SW480 (cell line): ENCODE data around the gene GRK5.

Experiments used
- DNase-seq: peaks from one replicate; pipeline ENCODE4 v3.0.0-alpha.2; 2016; ENCODE audit warnings: low spot score

The GRK5 gene

GRCh38 chr10:119444866-119445265, 237.5 kb downstream of the GRK5 start:
- DNase-seq: no peak

DNA sequence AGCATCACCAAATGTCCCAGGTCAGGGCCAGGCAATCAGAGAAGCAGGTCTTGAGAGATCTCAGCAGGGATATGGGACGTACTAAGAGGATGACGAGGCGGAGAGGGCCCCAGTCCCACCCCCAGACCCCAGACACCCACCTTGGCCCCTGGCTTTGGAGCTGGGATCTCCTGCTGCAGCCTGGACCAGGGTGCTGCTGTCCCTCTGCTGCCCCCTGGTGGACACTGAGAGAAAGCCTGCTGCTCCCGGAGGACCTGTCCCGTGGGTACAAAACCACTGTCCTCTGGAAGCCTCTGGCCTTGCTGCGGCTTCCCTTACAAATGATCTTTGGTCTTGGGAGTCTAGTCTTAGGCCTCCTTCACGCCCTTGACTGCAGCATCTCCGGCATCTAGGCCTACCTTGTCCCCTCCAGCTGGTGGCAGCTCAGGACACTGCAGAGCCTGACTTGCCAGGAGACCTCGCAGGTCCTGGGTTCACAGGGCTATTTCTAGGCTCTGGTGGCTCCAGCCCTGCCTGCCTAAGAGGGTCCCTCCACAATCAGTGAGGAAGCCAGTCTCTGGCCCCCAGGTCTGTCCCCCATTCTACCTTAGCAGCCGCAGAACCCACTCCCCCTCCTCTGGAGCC, 238.1 kb downstream of the GRK5 start:
- DNase-seq: peak; percentile 69

GRCh38 chr10:119445935-119446317, 238.6 kb downstream of the GRK5 start:
- no peak for DNase-seq

- DNase-seq: no peak
Observed at GRCh38 chr10:119446441-119447277, 239.3 kb downstream of the GRK5 start.

DNA sequence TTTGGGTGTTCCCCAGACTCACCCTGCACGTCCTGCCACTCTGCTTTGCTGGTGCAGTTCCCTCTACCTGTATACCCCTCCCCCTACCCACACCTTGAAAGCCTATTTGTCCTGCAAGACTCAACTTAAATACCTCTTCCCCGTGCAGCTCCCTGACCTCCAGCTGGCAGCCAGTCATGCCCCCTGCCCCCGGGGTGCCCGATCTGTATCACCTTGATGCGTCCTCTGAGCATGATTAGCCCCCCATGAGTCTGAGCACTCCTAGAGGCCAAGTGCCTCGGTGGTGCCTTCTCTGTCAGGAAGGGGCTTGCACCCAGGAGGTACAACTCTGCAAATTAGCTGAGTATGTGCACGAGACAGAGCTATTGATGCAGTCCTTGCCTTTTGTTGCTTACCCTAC, 240.1 kb downstream of the GRK5 start:
- no peak for DNase-seq

- DNase-seq: no peak
Observed at GRCh38 chr10:119447823-119448546, 240.6 kb downstream of the GRK5 start.

DNA sequence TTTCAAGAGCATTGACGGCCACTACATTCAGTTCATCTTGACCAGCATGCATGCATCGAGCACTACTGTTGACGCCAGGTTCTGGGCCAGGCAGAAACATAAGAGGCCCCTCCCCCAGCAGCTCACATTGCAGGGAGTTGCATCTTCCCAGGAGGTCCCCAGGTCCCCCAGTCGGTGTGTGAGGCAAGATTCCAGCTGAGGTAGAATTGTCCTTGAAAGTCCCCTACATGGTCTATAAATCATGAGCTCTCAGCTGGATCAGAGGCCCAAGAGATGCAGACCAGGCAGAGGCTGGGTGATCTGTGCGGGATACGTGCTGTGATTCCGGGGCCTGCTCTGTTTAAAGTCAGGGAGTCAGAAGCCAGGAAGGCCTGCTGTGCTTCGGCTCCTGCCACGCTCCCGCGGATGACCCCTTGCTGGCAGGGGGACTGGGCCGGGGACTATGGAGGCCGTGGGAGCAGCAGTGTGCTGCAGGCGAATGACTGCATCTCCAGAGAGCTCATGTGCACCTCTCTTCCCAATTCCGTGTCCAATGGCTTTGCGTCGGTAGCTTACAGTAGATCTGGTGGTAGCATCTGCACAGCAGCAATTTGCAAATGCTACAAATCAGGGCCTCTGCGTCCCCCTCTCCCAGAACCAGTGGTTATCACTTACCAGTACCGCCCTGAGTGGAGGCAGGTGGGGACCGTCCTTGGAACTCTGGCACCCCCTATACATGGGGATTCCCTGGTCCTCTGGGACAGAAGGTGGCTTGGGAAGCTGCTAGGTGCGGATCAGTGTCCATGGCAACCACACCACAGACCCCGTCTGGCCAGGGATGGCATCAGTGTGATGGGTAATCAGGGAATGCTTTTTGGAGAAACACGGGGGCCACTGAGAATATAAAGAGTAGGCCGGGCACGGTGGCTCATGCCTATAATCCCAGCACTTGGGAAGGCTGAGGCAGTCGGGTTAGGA, 241.5 kb downstream of the GRK5 start:
- DNase-seq: no peak

GRCh38 chr10:119449760-119450461, 242.5 kb downstream of the GRK5 start:
- DNase-seq: peak; percentile 77

DNA sequence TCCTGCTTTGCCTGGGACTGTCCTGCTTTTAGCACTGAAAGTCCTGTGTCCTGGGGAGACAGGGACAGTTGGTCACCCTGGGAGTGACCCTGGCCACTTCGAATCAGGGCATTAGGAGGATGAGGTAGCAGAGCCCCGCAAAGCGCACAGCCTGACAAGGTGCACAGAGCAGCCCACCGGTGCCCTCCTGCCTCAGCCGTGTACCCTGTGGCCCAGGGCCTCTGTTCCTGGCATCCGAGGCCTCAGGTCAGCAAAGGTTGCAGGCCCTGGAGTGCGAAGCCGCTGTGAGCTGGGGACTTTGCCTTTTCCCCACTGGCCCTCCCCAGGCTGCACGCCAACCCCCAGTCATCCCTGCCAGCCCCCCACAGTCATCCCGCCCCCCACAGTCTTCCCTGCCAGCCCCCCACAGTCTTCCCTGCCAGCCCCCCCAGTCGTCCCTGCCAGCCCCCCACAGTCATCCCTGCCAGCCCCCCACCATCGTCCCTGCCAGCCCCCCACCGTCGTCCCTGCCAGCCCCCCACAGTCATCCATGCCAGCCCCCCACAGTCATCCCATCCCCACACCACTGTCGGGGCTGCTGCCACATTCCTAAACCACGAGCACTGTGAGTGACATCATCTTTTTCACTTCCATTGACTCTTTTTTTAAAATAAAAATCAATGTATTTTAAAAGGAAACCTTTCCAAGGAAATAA, 243.4 kb downstream of the GRK5 start:
- no peak for DNase-seq

DNA sequence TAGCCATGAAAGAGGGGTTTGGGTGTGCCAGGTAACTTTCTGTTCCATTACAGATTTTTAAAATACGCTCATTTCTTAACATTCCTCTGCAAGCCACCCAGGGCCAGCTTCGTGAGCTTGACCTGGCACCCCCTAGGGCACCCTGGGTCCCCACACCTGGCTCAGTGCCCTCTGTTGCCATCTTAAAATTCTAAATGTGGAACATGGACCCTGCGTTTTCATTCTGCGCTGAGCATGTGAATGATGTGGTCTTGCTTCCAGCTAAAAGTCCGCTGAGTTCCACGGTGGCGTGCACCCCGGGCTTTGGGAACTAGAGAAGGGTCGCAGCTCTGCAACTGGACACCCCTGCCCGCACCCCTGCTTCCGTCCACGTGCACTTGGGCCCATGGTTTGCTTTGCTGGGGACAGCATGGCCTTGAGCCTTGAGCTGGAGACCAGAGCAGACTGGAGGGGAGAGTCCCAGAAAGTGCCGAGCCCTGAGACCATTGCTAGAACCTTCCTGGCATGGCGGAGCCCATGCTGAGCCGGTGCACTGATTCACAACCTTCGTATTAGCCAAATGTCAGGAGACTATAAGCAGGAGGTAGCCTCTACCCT, 244.0 kb downstream of the GRK5 start:
- DNase-seq: no peak

DNA sequence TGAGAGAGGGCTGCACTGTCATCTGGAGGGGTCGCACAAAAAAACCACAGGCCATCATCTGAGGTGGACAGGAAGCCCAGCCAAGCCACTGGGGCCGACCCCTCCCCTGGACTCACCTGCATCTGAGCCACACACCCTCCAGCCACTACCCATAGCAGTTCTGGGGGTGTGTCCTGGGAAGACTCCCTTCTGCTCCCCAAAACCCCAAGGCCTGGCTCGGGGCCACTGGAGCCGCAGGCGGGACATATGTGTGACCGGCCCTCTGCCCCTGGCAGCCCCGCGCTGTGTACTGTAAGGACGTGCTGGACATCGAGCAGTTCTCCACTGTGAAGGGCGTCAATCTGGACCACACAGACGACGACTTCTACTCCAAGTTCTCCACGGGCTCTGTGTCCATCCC, 245.0 kb downstream of the GRK5 start:
- DNase-seq: no peak

DNA sequence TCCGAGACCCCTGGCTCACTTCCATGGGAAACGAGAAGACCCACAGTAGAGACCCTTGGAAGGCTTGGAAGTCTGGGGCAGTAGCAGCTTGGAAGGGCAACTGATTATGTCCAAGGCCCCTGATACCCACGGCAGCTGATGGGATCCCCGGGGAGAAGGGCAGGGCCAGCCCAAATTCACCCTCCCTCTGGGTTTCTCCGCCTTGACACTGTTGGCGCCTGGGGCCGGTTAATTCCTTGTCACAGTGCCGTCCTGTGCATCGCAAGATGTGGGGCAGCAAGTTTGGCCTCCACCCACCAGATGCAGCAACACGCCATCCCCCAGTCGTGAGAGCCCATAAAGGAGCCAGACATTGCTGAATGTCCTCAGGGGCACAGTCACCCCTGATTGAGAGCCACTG, 245.9 kb downstream of the GRK5 start:
- no peak for DNase-seq

DNA sequence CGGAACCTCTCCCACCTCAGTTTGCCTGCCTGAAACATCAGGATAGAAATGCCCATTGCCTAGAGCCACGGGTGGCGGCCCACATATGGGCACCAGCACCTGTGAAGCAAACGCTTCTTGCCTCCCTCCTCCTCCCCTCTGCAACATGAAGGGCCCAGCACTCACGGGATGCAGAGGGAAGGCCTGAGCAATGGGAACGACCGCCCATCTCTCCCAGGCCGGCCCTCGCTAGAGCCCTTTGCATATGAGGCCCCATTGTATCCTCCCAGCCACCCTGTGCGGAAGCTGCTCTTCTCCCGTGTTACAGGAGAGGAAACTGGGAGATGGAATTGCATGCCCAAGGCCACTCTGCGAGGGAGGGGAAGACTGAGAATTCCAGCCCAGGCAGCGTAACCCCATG, 246.9 kb downstream of the GRK5 start:
- DNase-seq: no peak

- DNase-seq: no peak
Observed at GRCh38 chr10:119454990-119455389, 247.6 kb downstream of the GRK5 start.

DNA sequence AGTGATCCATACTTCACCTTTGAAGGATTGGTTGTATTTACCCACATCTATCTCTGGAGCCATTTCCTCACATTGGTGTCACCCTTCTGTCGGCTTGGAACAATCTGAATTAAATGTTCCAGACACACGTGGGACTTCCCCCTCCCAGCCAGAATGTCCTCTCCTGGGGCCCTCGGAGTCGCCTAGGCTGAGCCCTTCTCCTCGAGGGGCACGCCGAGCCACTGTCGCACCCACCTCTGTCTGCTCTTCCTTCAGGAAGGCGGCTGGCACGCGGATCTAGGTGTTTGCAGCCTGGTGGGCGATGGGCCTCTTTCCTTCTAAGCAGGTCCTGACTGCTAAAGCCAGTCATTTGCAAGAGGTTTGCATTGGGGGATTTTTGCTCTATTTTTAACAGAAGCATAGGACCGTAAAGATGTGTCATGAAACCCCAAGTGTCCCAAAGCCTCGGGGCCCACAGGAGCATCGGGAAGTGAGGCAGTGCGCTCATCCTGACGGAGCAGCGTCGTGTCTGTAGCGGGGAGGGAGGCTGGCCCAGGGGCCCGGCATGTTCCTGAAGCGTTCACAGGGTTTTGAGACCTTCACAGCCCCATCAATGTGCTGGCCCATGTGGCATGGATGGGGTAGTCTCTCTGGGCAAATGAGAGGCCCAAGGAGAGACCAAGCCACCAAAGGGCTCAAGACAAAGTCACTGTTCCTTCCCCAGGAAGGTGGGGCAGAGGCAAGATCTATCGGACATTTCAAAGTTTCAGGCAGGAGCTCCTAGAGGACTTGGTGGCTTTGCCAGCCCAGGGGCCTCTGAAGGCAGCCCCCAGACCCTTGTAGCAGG, 248.5 kb downstream of the GRK5 start:
- no peak for DNase-seq

- DNase-seq: no peak
Observed at GRCh38 chr10:119456435-119456810, 249.1 kb downstream of the GRK5 start.

GRCh38 chr10:119457966-119458766, 250.8 kb downstream of the GRK5 start:
- no peak for DNase-seq

GRCh38 chr10:119459681-119460340, 252.4 kb downstream of the GRK5 start:
- no peak for DNase-seq
